ENCODE measurements around the gene TC2N. TPM values are rescaled to one million over a fixed set of nuclear protein-coding genes. Genes with fewer than 3 reads are reported as not detected.

The TC2N gene
- total RNA-seq, 1 experiment from 2014 or later: 15.9 TPM

DNA sequence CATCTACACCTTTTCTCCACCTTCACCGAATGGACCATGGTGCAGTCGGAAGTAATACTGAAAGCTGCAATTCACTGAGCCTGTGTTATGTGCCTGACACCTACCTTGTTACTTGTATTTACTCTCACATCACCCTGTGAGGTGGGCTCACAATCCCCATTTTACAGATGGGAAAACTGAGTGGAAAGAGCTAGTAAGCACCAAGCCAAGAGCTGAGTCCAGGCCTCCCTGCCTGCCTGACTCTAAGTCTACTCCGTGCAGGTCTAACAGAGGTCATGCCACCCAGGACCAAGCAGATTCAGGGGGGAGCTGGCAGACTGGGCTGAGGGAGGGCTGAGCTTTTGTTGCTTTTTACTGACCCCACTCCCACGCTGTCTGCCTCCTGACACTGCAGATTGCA, 29.1 kb upstream of the TC2N start:
- Histone ChIP-seq H3K4me1 (ENCODE audit: control insufficient read depth in 1 of 2, insufficient read depth in 2 of 2, low read length in 2 of 2) (no peaks in the 10 kb centered on the region), H3K36me3 (ENCODE audit: control insufficient read depth in 1 of 2, insufficient read depth in 2 of 2, low read length in 2 of 2) (no peaks in the 10 kb centered on the region), H3K9ac (ENCODE audit: low read length) (no peak overlapping the region), H3K4me3 (replicated peaks in 1 of 2; ENCODE audit: low read depth in 1 of 2, low read length in 2 of 2) (no peak overlapping the region), H3K9me2 (ENCODE audit: insufficient read depth) (no peaks in the 10 kb centered on the region), H3K4me2 (ENCODE audit: low read length) (no peak overlapping the region), H2AFZ (ENCODE audit: low read depth, low read length, poor library complexity, severe bottlenecking) (no peak overlapping the region), H4K20me1 (ENCODE audit: insufficient read depth) (no peaks in the 10 kb centered on the region), H3K27ac (ENCODE audit: low read depth, low read length) (no peak overlapping the region), H3K27me3 (ENCODE audit: insufficient read depth, low read length) (no peaks in the 10 kb centered on the region), H3K9me3 (ENCODE audit: control insufficient read depth in 1 of 2, insufficient read depth in 1 of 2, low read depth in 1 of 2, low read length in 2 of 2) (no peaks in the 10 kb centered on the region), H3K79me2 (ENCODE audit: insufficient read depth, low read length) (no peaks in the 10 kb centered on the region)
- TF ChIP-seq JUND (IDR thresholded peaks at IDR 0.05) (no peak), POLR2A (IDR thresholded peaks at IDR 0.05; ENCODE audit: borderline replicate concordance, extremely low read depth, insufficient read depth, insufficient read length) (no peak)
- RAD21 ChIA-PET (ENCODE audit: low non-redundant PET in 1 of 2, low total read pairs in 2 of 2, uncharacterized antibody in 2 of 2, unreplicated experiment in 2 of 2): no interaction called here
- DNase-seq (ENCODE audit: low read depth, low spot score): no peak
- POLR2A ChIA-PET: no interaction called here
- CTCF ChIA-PET: interaction anchor here (0.5 to 1.3 kb wide), 3 partner anchors 38 to 576 kb away, joined by 4 to 5 read pairs (median 4); no protein-coding TSS in a partner anchor
- no peak for ATAC-seq
- BruUV-seq (replicated peaks): no TSS peak
- intact Hi-C loops (cut with micrococcal nuclease): no loop called here

DNA sequence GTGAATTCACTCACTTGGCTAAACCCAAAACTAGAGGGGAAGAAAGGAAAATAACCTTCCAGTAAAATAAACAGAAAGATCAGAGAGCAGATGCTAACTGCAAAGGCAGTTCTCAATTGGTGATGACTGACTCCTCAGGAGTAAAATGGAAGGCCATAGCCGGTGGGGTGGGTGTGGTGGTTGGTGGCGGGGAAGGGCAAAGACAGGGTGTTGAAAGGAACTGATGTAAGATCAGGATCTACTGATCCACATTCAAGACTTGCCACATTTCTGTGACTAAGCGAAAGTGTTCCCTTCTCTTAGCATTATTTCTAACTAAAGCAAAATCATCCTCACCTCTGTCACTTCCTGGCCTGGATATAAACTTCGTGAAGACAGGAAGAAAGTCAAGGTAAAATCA, 26.3 kb upstream of the TC2N start:
- Histone ChIP-seq H3K4me3 (replicated peaks in 1 of 2; ENCODE audit: low read depth in 1 of 2, low read length in 2 of 2) (no peak overlapping the region), H3K79me2 (ENCODE audit: insufficient read depth, low read length) (no peaks in the 10 kb centered on the region), H3K27me3 (ENCODE audit: insufficient read depth, low read length) (no peaks in the 10 kb centered on the region), H3K36me3 (ENCODE audit: control insufficient read depth in 1 of 2, insufficient read depth in 2 of 2, low read length in 2 of 2) (no peaks in the 10 kb centered on the region), H3K9ac (ENCODE audit: low read length) (no peak overlapping the region), H3K27ac (ENCODE audit: low read depth, low read length) (no peak overlapping the region), H3K9me2 (ENCODE audit: insufficient read depth) (no peaks in the 10 kb centered on the region), H3K9me3 (ENCODE audit: control insufficient read depth in 1 of 2, insufficient read depth in 1 of 2, low read depth in 1 of 2, low read length in 2 of 2) (no peaks in the 10 kb centered on the region), H4K20me1 (ENCODE audit: insufficient read depth) (no peaks in the 10 kb centered on the region), H3K4me2 (ENCODE audit: low read length) (no peak overlapping the region), H2AFZ (ENCODE audit: low read depth, low read length, poor library complexity, severe bottlenecking) (no peak overlapping the region), H3K4me1 (ENCODE audit: control insufficient read depth in 1 of 2, insufficient read depth in 2 of 2, low read length in 2 of 2) (no peaks in the 10 kb centered on the region)
- ChIA-PET POLR2A (no interaction called here), RAD21 (ENCODE audit: low non-redundant PET in 1 of 2, low total read pairs in 2 of 2, uncharacterized antibody in 2 of 2, unreplicated experiment in 2 of 2) (no interaction called here), CTCF (no interaction called here)
- intact Hi-C loops (cut with micrococcal nuclease): no loop called here
- DNase-seq (ENCODE audit: low read depth, low spot score): no peak
- no TSS peak for BruUV-seq (replicated peaks)
- no peak for ATAC-seq
- no peak for TF ChIP-seq RAD21 (IDR thresholded peaks at IDR 0.05; ENCODE audit: low read depth)
- no peak for TF ChIP-seq SIN3A (IDR thresholded peaks at IDR 0.05; ENCODE audit: low read depth)
- TF ChIP-seq ZNF274 (IDR thresholded peaks at IDR 0.05; ENCODE audit: low read depth, low read length): no peak
- TF ChIP-seq FOSL1 (IDR thresholded peaks at IDR 0.05; ENCODE audit: low read depth): no peak
- no peak for TF ChIP-seq TCF7L2 (IDR thresholded peaks at IDR 0.05; ENCODE audit: borderline replicate concordance, extremely low read depth, insufficient read depth, insufficient read length)
- no peak for TF ChIP-seq YY1 (IDR thresholded peaks at IDR 0.05; ENCODE audit: extremely low read depth, insufficient replicate concordance, low read depth, low read length)
- TF ChIP-seq, protein P1, sequence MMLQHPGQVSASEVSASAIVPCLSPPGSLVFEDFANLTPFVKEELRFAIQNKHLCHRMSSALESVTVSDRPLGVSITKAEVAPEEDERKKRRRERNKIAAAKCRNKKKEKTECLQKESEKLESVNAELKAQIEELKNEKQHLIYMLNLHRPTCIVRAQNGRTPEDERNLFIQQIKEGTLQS (IDR thresholded peaks at IDR 0.05): no peak
- TF ChIP-seq CBX3 (IDR thresholded peaks at IDR 0.05; ENCODE audit: low read depth): no peak
- TF ChIP-seq MAX (IDR thresholded peaks at IDR 0.05): no peak
- no peak for TF ChIP-seq JUND (IDR thresholded peaks at IDR 0.05)
- TF ChIP-seq, protein P2, sequence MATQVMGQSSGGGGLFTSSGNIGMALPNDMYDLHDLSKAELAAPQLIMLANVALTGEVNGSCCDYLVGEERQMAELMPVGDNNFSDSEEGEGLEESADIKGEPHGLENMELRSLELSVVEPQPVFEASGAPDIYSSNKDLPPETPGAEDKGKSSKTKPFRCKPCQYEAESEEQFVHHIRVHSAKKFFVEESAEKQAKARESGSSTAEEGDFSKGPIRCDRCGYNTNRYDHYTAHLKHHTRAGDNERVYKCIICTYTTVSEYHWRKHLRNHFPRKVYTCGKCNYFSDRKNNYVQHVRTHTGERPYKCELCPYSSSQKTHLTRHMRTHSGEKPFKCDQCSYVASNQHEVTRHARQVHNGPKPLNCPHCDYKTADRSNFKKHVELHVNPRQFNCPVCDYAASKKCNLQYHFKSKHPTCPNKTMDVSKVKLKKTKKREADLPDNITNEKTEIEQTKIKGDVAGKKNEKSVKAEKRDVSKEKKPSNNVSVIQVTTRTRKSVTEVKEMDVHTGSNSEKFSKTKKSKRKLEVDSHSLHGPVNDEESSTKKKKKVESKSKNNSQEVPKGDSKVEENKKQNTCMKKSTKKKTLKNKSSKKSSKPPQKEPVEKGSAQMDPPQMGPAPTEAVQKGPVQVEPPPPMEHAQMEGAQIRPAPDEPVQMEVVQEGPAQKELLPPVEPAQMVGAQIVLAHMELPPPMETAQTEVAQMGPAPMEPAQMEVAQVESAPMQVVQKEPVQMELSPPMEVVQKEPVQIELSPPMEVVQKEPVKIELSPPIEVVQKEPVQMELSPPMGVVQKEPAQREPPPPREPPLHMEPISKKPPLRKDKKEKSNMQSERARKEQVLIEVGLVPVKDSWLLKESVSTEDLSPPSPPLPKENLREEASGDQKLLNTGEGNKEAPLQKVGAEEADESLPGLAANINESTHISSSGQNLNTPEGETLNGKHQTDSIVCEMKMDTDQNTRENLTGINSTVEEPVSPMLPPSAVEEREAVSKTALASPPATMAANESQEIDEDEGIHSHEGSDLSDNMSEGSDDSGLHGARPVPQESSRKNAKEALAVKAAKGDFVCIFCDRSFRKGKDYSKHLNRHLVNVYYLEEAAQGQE (IDR thresholded peaks at IDR 0.05; ENCODE audit: low read depth): no peak
- TF ChIP-seq SRF (IDR thresholded peaks at IDR 0.05; ENCODE audit: low read depth): no peak
- TF ChIP-seq POLR2AphosphoS5 (IDR thresholded peaks at IDR 0.05; ENCODE audit: low read depth, low read length): no peak
- TF ChIP-seq CTCF (IDR thresholded peaks at IDR 0.05 in 2 of 3, conservative IDR thresholded peaks at IDR 0.05 in 1 of 3; ENCODE audit: borderline replicate concordance in 1 of 3, insufficient read depth in 1 of 3, low read depth in 2 of 3, low read length in 2 of 3): no peak
- no peak for TF ChIP-seq EZH2phosphoT487 (IDR thresholded peaks at IDR 0.05; ENCODE audit: borderline replicate concordance)
- no peak for TF ChIP-seq ZFX (IDR thresholded peaks at IDR 0.05)
